Endothelial cell of umbilical vein (primary cell): ENCODE data around the gene IFNA5. TPM values are rescaled to one million over a fixed set of nuclear protein-coding genes. Genes with fewer than 3 reads are reported as not detected.

Experiments used
- BruUV-seq: library from RNA; stranded (reverse); fragments of 400-500 nt; replicated peaks from 2 replicates; lab custom pipeline; 2021; lab: Mats Ljungman, UMichigan
- CTCF ChIA-PET: fragments of 300-600, 350-600 bp; sonication (Branson Sonifier 250); formaldehyde crosslinking; loops from one replicate; lab custom pipeline; 2021; ENCODE audit warnings: antibody characterized with exemption, inconsistent platforms; lab: Charles Lee
- POLR2A ChIA-PET: fragments of 300-600, 350-600 bp; sonication (Branson Sonifier 250); formaldehyde crosslinking; loops from one replicate; lab custom pipeline; 2021; ENCODE audit warnings: antibody characterized with exemption, inconsistent platforms; lab: Charles Lee
- DNase-seq: peaks from one replicate; pipeline ENCODE4 v3.0.0-alpha.2; 2011; ENCODE audit warnings: low read depth, low spot score
- FAIRE-seq: peaks from 2 replicates; lab custom pipeline; 2011; peaks lifted over from hg19 to GRCh38; lab: Jason Lieb, UNC
- H2AFZ ChIP-seq: 2 replicates; pipeline ENCODE4 v1.6.0; 2012; ENCODE audit warnings: low read depth, low read length, control low read depth, inconsistent platforms
- H3K27ac ChIP-seq: 2 replicates; pipeline ENCODE4 v1.5.1; 2011; ENCODE audit warnings: low read depth, mild to moderate bottlenecking, control low read depth, low read length, moderate library complexity; ENCODE audit not compliant: insufficient read depth
- H3K27me3 ChIP-seq, 2 experiments: 2 replicates each; pipeline versions ENCODE4 v1.6.0 to v1.6.1; 2011; ENCODE audit warnings: low read length in 2 of 2, mixed read lengths in 1 of 2; ENCODE audit not compliant: control insufficient read depth in 2 of 2, insufficient read depth in 2 of 2
- H3K36me3 ChIP-seq, 2 experiments: 2 replicates in 1 of 2; 3 replicates in 1 of 2; pipeline ENCODE4 v1.5.1; 2011; ENCODE audit warnings: low read length in 2 of 2, mild to moderate bottlenecking in 1 of 2, moderate library complexity in 1 of 2; ENCODE audit not compliant: control insufficient read depth in 2 of 2, insufficient read depth in 2 of 2; ENCODE audit errors: extremely low read depth in 1 of 2
- H3K4me1 ChIP-seq: 3 replicates; pipeline ENCODE4 v1.5.1; 2011; ENCODE audit warnings: mild to moderate bottlenecking, low read length; ENCODE audit not compliant: control insufficient read depth, insufficient read depth; ENCODE audit errors: extremely low read depth
- H3K4me2 ChIP-seq: 2 replicates; pipeline ENCODE4 v1.6.1; 2011; ENCODE audit warnings: low read length, control low read depth, mixed read lengths; ENCODE audit not compliant: insufficient read depth
- H3K4me3 ChIP-seq, 3 experiments: fragments of 200-600 bp in 1 of 3; sonication (generic), shearing (Covaris generic) in 1 of 3; replicated peaks in 1 of 3; 2 replicates each; pipeline ENCODE4 v1.5.1; 2011 to 2016; ENCODE audit warnings: control low read depth in 3 of 3, low read length in 3 of 3, mild to moderate bottlenecking in 2 of 3, inconsistent platforms in 1 of 3, low read depth in 1 of 3, moderate library complexity in 1 of 3; ENCODE audit not compliant: insufficient read depth in 1 of 3
- H3K79me2 ChIP-seq: 2 replicates; pipeline ENCODE4 v1.6.0; 2012; ENCODE audit warnings: low read length, inconsistent platforms; ENCODE audit not compliant: control insufficient read depth, insufficient read depth
- H3K9ac ChIP-seq: replicated peaks from 2 replicates; pipeline ENCODE3; 2011; ENCODE audit warnings: low read length, control low read depth; ENCODE audit not compliant: insufficient read depth; ENCODE audit errors: extremely low read depth
- H3K9me1 ChIP-seq: replicated peaks from 3 replicates; pipeline ENCODE4 v1.6.0; 2011; ENCODE audit warnings: mild to moderate bottlenecking, low read length; ENCODE audit not compliant: control insufficient read depth, insufficient read depth; ENCODE audit errors: extremely low read depth
- H3K9me3 ChIP-seq: replicated peaks from 2 replicates; pipeline ENCODE4 v1.5.1; 2012; ENCODE audit warnings: low read length, inconsistent platforms; ENCODE audit not compliant: control insufficient read depth, insufficient read depth
- H4K20me1 ChIP-seq: replicated peaks from 2 replicates; pipeline ENCODE3; 2011; ENCODE audit warnings: mild to moderate bottlenecking, low read length; ENCODE audit not compliant: control insufficient read depth, insufficient read depth; ENCODE audit errors: extremely low read depth
- EZH2 ChIP-seq: IDR thresholded peaks from 2 replicates; pipeline ENCODE4 v1.6.1; 2012; ENCODE audit warnings: borderline replicate concordance, low read depth, mild to moderate bottlenecking, moderate library complexity, low read length, inconsistent platforms; ENCODE audit not compliant: severe bottlenecking
- FOS ChIP-seq: IDR thresholded peaks from 2 replicates; pipeline ENCODE4 v1.6.1; 2011; ENCODE audit warnings: mild to moderate bottlenecking, low read length, moderate library complexity, borderline replicate concordance; ENCODE audit not compliant: insufficient read depth
- GATA2 ChIP-seq: IDR thresholded peaks from 2 replicates; pipeline ENCODE4 v1.7.0; 2011; ENCODE audit warnings: low read depth, mild to moderate bottlenecking, moderate library complexity, mixed read lengths, low read length; ENCODE audit not compliant: insufficient read length, insufficient read depth
- JUN ChIP-seq: IDR thresholded peaks from 2 replicates; pipeline ENCODE4 v1.6.1; 2011; ENCODE audit warnings: borderline replicate concordance, low read depth; ENCODE audit not compliant: insufficient read length, insufficient read depth
- MAX ChIP-seq: IDR thresholded peaks from 2 replicates; pipeline ENCODE4 v1.6.1; 2011; ENCODE audit not compliant: insufficient read depth, insufficient read length
- MYC ChIP-seq: IDR thresholded peaks from one replicate; pipeline ENCODE4 v1.6.1; 2011; ENCODE audit warnings: mild to moderate bottlenecking, low read depth, low read length
- POLR2A ChIP-seq: IDR thresholded peaks from 2 replicates; pipeline ENCODE4 v1.6.1; 2012; ENCODE audit warnings: low read depth, mild to moderate bottlenecking, control low read depth, low read length
- POLR2AphosphoS5 ChIP-seq: IDR thresholded peaks from 2 replicates; pipeline ENCODE4 v1.6.1; 2012; ENCODE audit warnings: low read depth, mild to moderate bottlenecking, control low read depth, low read length, moderate library complexity; ENCODE audit not compliant: insufficient read depth
- dilution Hi-C: fragments of 300-500 bp; cut with MboI; formaldehyde crosslinking; loops from one replicate; pipeline ENCODE4 v1.15.0; 2019; ENCODE audit warnings: low sequenced_read_pairs; ENCODE audit not compliant: extremely low pct_ligation_motif_present
- intact Hi-C: fragments of 100-400 bp; cut with micrococcal nuclease; formaldehyde crosslinking; loops from one replicate; pipeline ENCODE4 v1.10.0; 2022
- polyA plus RNA-seq, 4 experiments: library from polyadenylated mRNA; depleted of rRNA in 3 of 4; stranded (reverse) in 3 of 4; unstranded in 1 of 4; fragments of >200 nt; gene quantifications; 2 replicates each; pipeline versions ENCODE4 v1.2.1 to v1.2.3, GENCODE V29; 2011 to 2012; ENCODE audit warnings: missing spikeins in 1 of 4
- total RNA-seq: library from RNA; stranded (reverse); gene quantifications from 2 replicates; pipeline ENCODE4 v1.2.3, GENCODE V29; 2021
- TF ChIP-seq, protein P1 (sequence below), 2 donors: IDR thresholded peaks; 1 replicate in 1 of 2; 2 replicates in 1 of 2; pipeline ENCODE4 v1.5.1; 2011; ENCODE audit warnings: low read length in 2 of 2, mild to moderate bottlenecking in 2 of 2, moderate library complexity in 2 of 2, control low read depth in 1 of 2, inconsistent platforms in 1 of 2, low read depth in 1 of 2; ENCODE audit not compliant: insufficient read depth in 1 of 2; ENCODE audit errors: extremely low read depth in 1 of 2

The IFNA5 gene
- total and polyA plus RNA-seq, 2 donors (not counting 3 experiments of a cell fraction or from before 2014, with no cell fraction given): not detected

GRCh38 chr9:21266733-21267484, 38.2 kb downstream of the IFNA5 start:
- DNase-seq: no peak
- H2AFZ ChIP-seq: no peak overlapping the region
- H3K27ac ChIP-seq: no peak overlapping the region
- no peak overlapping the region for H3K9ac ChIP-seq
- BruUV-seq: no TSS peak
- no peaks in the 10 kb centered on the region for H3K79me2 ChIP-seq
- peaks cover 13 to 31% of the 10 kb centered on the region in 2 experiments for H3K27me3 ChIP-seq
- no peaks in the 10 kb centered on the region for H3K9me3 ChIP-seq
- intact Hi-C loops: no loop called here
- FAIRE-seq: no peak
- no peaks in the 10 kb centered on the region for H3K9me1 ChIP-seq
- dilution Hi-C loops: no loop called here
- ChIA-PET CTCF (interaction anchor here (1.0 to 2.0 kb wide), 4 partner anchors 14 to 72 kb away, joined by 3 to 9 read pairs (median 4); no protein-coding TSS in a partner anchor), POLR2A (no interaction called here)
- H3K4me3 ChIP-seq: no peak overlapping the region
- no peaks in the 10 kb centered on the region for H3K36me3 ChIP-seq
- H4K20me1 ChIP-seq: no peaks in the 10 kb centered on the region
- no peak overlapping the region for H3K4me2 ChIP-seq
- TF ChIP-seq JUN (no peak), POLR2AphosphoS5 (no peak), POLR2A (no peak), EZH2 (no peak), FOS (no peak), MYC (no peak), MAX (no peak), GATA2 (no peak)
- TF ChIP-seq, protein P1, sequence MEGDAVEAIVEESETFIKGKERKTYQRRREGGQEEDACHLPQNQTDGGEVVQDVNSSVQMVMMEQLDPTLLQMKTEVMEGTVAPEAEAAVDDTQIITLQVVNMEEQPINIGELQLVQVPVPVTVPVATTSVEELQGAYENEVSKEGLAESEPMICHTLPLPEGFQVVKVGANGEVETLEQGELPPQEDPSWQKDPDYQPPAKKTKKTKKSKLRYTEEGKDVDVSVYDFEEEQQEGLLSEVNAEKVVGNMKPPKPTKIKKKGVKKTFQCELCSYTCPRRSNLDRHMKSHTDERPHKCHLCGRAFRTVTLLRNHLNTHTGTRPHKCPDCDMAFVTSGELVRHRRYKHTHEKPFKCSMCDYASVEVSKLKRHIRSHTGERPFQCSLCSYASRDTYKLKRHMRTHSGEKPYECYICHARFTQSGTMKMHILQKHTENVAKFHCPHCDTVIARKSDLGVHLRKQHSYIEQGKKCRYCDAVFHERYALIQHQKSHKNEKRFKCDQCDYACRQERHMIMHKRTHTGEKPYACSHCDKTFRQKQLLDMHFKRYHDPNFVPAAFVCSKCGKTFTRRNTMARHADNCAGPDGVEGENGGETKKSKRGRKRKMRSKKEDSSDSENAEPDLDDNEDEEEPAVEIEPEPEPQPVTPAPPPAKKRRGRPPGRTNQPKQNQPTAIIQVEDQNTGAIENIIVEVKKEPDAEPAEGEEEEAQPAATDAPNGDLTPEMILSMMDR (IDR thresholded peaks at IDR 0.05; ENCODE audit: extremely low read depth in 1 of 2, insufficient read depth in 1 of 2, low read depth in 1 of 2, low read length in 2 of 2): no peak
- H3K4me1 ChIP-seq: no peaks in the 10 kb centered on the region
